Measurements from ENCODE around the gene ASIC4. TPM values are rescaled to one million over a fixed set of nuclear protein-coding genes. Genes with fewer than 3 reads are reported as not detected.

The ASIC4 gene
- total RNA-seq, 1 experiment from 2014 or later = 0.45 TPM

DNA sequence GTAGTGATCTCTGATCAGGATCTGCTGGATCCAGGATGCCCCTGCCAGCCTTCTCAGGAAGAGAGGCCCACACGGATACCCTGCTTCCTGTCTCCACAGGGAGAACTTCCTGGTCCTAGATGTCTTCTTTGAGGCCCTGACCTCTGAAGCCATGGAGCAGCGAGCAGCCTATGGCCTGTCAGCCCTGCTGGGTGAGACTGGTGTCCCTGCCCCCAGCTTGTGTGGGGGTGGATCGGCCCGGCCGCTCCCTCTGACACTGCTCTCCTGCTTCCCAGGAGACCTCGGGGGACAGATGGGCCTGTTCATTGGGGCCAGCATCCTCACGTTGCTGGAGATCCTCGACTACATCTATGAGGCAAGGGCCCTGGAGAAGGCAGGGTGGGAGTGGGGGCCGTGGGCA lies 22.7 kb downstream of the ASIC4 start:
- intact Hi-C loops (cut with micrococcal nuclease; ENCODE audit: unreplicated experiment) = no loop called here
- ChIA-PET CTCF (no interaction called here), POLR2A (ENCODE audit: low non-redundant PET) (no interaction called here)
- Histone ChIP-seq H3K4me3 (ENCODE audit: low read depth, low read length, poor library complexity, severe bottlenecking) (no peak overlapping the region), H3K27me3 (replicated peaks; ENCODE audit: insufficient read depth, low read depth, low read length, poor library complexity) (no peaks in the 10 kb centered on the region), H3K4me1 (ENCODE audit: insufficient read depth, low read length, poor library complexity, severe bottlenecking) (peaks cover 6% of the 10 kb centered on the region), H3K9me3 (ENCODE audit: low read depth, low read length, poor library complexity, severe bottlenecking) (no peaks in the 10 kb centered on the region), H3K36me3 (ENCODE audit: insufficient read depth, low read length, poor library complexity, severe bottlenecking) (peaks cover 3% of the 10 kb centered on the region), H3K27ac (ENCODE audit: low read depth, low read length, poor library complexity, severe bottlenecking) (no peak overlapping the region)
- TF ChIP-seq EZH2 (IDR thresholded peaks at IDR 0.05; ENCODE audit: borderline replicate concordance, low read depth, low read length, poor library complexity, severe bottlenecking) = no peak
- TF ChIP-seq, protein P1, sequence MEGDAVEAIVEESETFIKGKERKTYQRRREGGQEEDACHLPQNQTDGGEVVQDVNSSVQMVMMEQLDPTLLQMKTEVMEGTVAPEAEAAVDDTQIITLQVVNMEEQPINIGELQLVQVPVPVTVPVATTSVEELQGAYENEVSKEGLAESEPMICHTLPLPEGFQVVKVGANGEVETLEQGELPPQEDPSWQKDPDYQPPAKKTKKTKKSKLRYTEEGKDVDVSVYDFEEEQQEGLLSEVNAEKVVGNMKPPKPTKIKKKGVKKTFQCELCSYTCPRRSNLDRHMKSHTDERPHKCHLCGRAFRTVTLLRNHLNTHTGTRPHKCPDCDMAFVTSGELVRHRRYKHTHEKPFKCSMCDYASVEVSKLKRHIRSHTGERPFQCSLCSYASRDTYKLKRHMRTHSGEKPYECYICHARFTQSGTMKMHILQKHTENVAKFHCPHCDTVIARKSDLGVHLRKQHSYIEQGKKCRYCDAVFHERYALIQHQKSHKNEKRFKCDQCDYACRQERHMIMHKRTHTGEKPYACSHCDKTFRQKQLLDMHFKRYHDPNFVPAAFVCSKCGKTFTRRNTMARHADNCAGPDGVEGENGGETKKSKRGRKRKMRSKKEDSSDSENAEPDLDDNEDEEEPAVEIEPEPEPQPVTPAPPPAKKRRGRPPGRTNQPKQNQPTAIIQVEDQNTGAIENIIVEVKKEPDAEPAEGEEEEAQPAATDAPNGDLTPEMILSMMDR (conservative IDR thresholded peaks at IDR 0.05; ENCODE audit: low read depth, low read length) = no peak
- no peak for DNase-seq (ENCODE audit: low spot score)
- BruUV-seq (replicated peaks) = no TSS peak

DNA sequence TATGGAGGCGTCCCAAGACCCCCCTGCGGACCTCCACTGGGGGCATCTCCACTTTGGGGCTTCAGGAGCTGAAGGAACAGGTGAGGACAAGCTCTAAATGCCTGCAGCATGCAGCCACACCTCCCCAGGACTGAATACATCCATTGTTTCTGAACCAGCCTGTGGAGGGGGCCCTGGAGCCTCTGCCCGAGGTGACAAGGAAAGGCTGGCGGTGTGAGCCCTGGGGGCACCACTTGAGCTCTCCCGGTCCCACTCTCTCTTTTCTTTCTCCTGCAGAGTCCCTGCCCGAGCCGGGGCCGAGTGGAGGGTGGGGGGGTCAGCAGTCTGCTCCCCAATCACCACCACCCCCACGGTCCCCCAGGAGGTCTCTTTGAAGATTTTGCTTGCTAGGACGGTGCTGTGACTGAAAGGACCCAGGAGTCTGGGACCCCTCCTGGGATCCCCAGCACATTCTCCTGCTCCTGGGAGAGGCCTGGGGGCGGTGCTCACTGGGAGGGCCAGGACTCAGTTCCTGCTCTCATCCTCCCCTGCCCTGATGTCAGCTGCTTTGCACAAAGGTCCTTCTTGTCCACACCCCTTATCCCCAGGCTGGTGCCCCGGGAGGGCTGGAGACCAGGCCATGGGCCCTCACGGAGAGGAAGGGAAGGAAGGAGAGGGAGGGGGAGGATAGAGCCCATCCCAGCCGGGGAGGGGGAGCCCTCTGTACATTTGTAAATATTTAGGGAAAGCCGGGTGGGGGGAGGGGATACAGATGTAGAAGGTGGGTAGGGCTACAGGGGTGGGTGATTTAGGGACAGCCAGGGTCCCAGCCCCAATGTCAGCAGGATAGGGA lies 23.6 kb downstream of the ASIC4 start:
- no peak for DNase-seq (ENCODE audit: low spot score)
- Histone ChIP-seq H3K27me3 (replicated peaks; ENCODE audit: insufficient read depth, low read depth, low read length, poor library complexity) (no peaks in the 10 kb centered on the region), H3K36me3 (ENCODE audit: insufficient read depth, low read length, poor library complexity, severe bottlenecking) (peaks cover 3% of the 10 kb centered on the region), H3K9me3 (ENCODE audit: low read depth, low read length, poor library complexity, severe bottlenecking) (no peaks in the 10 kb centered on the region), H3K4me3 (ENCODE audit: low read depth, low read length, poor library complexity, severe bottlenecking) (no peak overlapping the region), H3K4me1 (ENCODE audit: insufficient read depth, low read length, poor library complexity, severe bottlenecking) (peaks cover 11% of the 10 kb centered on the region), H3K27ac (ENCODE audit: low read depth, low read length, poor library complexity, severe bottlenecking) (peak overlapping the region; percentile 23)
- no TSS peak for BruUV-seq (replicated peaks)
- intact Hi-C loops (cut with micrococcal nuclease; ENCODE audit: unreplicated experiment) = no loop called here
- CTCF ChIA-PET = no interaction called here
- POLR2A ChIA-PET (ENCODE audit: low non-redundant PET) = no interaction called here
- TF ChIP-seq EZH2 (IDR thresholded peaks at IDR 0.05; ENCODE audit: borderline replicate concordance, low read depth, low read length, poor library complexity, severe bottlenecking) = no peak
- TF ChIP-seq, protein P1 (conservative IDR thresholded peaks at IDR 0.05; ENCODE audit: low read depth, low read length) = no peak

DNA sequence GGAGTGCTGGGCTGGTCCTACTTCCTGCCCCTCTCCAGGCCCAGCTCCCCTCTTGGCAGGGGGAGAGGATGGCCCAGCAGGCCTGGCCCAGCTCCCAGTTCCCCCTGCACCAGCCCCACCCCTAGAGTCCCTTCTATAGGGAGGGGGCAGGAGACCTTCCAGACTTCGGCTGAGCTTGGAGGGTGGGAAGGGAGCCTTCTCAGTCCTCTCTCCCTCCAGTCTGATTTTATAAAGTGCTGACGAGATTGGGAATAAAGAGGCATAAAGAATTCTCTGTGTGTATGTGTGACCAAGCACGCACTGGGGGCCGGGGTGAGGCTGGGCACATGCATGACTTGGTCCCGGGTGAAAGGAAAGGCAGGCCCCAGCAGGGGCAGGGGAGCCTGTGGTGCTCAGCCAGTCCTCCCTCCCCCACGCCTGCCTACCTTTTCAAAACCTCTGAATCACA lies 24.2 kb downstream of the ASIC4 start:
- Histone ChIP-seq H3K4me3 (ENCODE audit: low read depth, low read length, poor library complexity, severe bottlenecking) (no peak overlapping the region), H3K4me1 (ENCODE audit: insufficient read depth, low read length, poor library complexity, severe bottlenecking) (peaks cover 12% of the 10 kb centered on the region), H3K36me3 (ENCODE audit: insufficient read depth, low read length, poor library complexity, severe bottlenecking) (peaks cover 3% of the 10 kb centered on the region), H3K27me3 (replicated peaks; ENCODE audit: insufficient read depth, low read depth, low read length, poor library complexity) (no peaks in the 10 kb centered on the region), H3K9me3 (ENCODE audit: low read depth, low read length, poor library complexity, severe bottlenecking) (no peaks in the 10 kb centered on the region), H3K27ac (ENCODE audit: low read depth, low read length, poor library complexity, severe bottlenecking) (peak overlapping the region; percentile 23)
- ChIA-PET POLR2A (ENCODE audit: low non-redundant PET) (no interaction called here), CTCF (no interaction called here)
- BruUV-seq (replicated peaks) = no TSS peak
- DNase-seq (ENCODE audit: low spot score) = no peak
- TF ChIP-seq, protein P1 (conservative IDR thresholded peaks at IDR 0.05; ENCODE audit: low read depth, low read length) = no peak
- no peak for TF ChIP-seq EZH2 (IDR thresholded peaks at IDR 0.05; ENCODE audit: borderline replicate concordance, low read depth, low read length, poor library complexity, severe bottlenecking)
- intact Hi-C loops (cut with micrococcal nuclease; ENCODE audit: unreplicated experiment) = no loop called here

All from A673 (cell line).